Activated CD4-positive, alpha-beta T cell treated with anti-CD3 and anti-CD28 coated beads for 24 hours (primary cell): ENCODE results near the gene TJP2.
A peak's percentile ranks its signal among the peaks of the same experiment; 100 is the strongest.

ENCODE experiments used
- DNase-seq, 2 donors: peaks; one replicate each; pipeline ENCODE4 v3.0.0-alpha.2; 2020; ENCODE audit warnings: low read depth in 2 of 2

TJP2 gene

DNA sequence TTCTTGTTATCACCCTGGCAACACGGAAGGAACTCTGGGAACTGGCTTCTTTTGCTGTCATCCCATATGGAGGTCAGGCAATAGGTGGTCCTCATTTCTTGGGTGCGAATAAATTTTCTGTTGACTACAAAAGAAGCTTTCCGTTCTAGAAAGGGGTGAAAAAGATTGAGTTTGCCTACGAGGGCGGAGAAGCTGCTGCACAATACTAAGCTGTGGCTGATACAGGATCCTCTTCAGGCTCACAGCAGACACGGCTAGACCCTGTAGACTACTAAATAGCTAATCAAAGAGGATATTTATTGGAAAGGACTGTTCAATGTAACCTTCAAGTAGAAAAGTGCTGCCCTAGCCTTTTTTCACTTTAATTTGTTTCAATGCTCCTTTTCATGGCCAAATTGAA, 58.1 kb downstream of the TJP2 start:
- DNase-seq, result no peak

DNA sequence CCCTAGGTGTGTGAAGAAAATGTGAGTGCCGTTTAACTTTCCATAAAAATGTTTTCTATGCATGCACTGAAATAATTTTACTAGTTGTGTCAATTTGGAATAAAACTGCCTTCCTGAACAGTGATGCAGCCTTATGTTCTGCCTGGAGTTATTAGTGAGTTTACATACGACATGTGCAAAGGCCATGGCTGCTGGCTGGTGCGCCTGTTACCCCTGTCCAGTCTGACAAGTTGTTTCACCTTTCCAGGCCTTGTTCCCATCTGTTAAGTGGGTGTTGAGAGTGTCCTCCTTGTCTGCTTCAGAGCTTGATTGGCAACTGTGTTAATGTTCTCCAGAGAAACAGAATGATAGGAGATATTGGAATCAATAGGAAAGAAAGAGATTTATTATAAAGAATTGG, 60.6 kb downstream of the TJP2 start:
- no peak for DNase-seq

DNA sequence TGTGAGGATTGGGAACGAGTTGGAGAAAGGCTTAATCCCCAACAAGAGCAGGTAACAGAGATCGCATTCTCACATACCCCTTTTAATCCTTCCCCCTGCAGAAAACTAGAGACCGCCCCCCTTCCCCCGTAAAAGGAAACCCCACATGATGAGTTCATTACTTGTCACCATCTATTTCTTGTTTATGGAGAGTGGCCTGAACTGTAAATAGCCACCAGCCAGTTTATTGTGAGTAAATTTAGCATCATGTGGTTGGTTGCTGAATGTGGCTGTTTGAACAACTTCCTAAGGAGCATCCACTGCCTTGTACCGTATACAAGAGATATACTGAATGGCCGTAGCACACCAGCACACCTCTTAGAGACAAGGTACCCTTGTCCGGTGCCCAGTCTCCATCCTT, 62.1 kb downstream of the TJP2 start:
- no peak for DNase-seq

DNA sequence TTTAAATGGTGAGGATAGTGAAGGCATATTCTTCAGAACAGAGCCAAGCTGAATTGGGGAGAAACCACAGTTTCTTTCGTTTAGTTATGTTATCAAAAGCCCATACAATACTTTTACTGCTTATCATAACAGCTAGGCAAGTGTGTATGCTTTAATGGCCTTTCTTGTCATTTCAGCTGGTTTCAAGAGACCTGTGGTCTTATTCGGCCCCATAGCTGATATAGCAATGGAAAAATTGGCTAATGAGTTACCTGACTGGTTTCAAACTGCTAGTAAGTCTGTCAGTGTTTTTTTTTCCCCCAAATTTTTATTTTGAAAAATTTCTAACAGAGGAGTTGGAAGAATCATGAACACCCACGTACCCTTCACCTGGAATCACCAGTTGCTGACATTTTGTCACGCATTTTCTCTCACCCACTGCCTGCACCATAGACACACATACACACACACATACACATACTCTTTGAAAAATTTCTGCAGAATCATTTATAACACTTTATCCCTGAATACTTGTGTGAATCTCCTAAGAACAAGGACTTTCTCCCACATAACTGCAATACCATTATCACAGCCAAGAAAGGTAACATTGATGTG, 63.7 kb downstream of the TJP2 start:
- no peak for DNase-seq

DNA sequence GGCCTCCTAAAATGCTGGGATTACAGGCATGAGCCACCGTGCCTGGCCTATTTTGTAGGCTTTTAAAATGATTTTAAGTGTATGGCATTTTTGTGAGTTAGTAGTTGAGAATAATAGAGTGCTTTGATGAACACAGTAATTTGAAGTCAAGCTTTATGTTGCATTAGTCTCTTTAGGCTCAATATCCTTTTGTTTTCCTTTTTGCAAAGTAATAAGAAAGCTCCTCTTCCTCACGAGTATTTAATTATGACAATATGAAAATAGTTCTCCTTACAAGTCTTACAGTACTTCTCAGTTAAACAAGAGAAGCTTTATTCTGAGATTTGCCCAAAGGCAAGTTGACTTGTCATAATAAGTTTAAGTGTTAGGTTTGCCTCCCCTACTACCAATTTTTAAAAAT, 69.0 kb downstream of the TJP2 start:
- DNase-seq, result no peak

DNA sequence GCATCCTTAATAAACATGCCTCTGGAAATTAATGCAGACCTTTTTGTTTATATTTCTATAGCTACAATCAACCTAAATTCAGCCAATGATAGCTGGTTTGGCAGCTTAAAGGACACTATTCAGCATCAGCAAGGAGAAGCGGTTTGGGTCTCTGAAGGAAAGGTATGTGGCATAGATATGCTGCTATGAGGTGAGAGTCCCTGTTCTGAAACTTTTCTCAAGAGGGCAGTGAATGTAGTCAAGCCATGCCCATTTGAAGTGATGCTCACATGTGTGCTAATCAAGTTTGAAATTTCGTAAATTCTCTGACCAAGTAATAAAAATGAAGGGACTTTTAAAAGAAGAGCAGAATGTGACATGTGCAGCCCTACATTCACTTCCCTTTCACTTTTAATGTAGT, 72.6 kb downstream of the TJP2 start:
- DNase-seq, result no peak

DNA sequence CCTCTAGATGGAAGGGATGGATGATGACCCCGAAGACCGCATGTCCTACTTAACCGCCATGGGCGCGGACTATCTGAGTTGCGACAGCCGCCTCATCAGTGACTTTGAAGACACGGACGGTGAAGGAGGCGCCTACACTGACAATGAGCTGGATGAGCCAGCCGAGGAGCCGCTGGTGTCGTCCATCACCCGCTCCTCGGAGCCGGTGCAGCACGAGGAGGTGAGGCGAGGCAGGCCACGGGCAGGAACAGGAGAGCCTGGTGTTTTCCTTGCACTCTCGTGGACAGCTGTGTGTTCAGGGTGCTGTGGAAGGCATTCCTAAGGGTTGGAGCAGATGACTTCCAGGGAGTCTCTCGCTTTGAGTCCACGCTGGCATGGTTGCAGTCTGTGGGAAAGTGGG, 73.9 kb downstream of the TJP2 start:
- no peak for DNase-seq

DNA sequence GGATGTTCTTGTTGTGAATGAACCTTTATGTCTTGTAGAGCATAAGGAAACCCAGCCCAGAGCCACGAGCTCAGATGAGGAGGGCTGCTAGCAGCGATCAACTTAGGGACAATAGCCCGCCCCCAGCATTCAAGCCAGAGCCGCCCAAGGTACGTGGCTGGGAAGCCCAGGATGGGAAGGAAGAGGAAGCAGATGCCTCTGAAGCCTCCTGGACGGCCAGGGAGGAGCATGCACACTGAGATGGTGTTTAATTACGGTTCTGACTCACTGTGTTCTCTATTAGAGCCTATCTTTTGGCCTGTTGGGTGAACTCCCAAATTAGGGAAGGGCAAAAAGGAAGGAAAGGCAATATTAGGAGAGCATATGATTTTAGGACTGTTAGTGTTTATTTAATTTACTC, 75.3 kb downstream of the TJP2 start:
- no peak for DNase-seq

DNA sequence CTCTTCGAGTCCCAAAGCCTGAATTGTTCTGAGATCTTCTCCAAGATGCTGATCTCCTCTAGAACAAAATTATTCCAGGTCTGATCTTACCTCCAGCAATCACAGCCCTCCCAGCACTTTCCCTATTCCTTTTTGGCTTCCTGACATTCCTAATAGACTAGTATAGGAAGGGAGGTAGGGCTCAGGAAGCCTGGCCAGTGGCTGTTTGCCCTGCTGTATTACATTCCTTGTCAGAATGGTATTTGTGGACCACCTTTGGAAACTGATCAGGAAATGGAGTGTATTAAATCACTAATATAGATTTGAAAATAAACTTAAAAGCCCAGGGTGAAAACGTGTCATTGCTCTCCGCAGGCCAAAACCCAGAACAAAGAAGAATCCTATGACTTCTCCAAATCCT, 76.6 kb downstream of the TJP2 start:
- no peak for DNase-seq

DNA sequence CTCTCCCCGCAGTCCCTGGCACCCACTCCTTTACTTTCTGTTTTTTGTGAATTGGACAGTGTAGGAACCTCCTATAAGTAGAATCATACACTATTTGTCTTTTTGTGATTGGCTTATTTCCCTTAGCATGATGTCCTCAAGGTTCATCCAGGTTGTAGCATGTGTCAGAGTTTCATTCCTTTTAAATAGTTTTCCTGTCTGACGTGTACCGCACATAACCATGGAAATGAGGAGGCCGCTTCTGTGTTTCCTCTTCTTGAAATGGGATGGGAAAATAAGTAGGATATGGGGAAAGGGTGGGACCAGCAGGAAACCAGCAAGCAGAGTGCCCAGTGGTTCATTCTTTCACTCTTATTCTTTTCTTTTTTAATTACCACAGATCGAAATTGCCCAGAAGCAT, 78.4 kb downstream of the TJP2 start:
- DNase-seq, result no peak

DNA sequence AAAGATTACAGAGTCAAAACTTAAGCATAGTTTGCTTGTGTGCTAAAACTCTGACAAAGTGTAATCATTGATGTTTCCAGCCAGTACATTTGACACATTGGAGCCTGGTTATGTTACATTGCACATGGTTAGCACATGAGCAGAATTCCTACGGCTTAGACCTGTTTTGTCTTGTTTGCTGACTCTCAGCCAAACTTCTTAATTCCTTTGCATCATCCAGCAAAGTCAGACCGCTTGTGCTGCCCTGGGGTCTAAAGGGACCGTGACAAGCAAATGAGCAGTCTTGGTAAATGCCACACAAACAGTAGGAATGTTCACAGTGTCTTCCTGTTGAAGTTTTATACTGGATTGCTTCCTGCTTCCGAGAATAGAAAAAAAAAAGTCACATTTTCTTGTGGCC, 79.0 kb downstream of the TJP2 start:
- DNase-seq, result no peak

DNA sequence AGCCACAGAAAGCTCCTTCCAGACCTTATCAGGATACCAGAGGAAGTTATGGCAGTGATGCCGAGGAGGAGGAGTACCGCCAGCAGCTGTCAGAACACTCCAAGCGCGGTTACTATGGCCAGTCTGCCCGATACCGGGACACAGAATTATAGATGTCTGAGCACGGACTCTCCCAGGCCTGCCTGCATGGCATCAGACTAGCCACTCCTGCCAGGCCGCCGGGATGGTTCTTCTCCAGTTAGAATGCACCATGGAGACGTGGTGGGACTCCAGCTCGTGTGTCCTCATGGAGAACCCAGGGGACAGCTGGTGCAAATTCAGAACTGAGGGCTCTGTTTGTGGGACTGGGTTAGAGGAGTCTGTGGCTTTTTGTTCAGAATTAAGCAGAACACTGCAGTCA, 80.1 kb downstream of the TJP2 start:
- no peak for DNase-seq

DNA sequence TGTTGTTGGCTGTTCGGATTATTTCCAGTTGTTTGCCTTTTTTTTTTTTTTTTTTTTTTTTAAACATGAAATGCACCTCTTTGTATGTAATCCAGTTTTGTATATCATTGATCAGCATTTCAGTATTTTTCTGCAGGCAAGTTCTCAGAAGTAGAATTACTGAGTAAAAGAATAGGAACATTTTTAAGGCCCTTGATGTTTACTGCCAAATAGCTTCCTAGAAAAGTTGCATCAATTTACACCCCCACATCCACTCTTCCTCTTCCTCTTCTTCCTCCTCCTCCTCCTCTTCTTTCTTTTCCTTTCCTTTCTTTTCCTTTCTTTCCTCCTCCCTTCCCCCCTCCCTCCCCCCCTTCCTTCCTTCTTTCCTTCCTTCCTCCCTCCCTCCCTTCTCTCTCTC, 81.5 kb downstream of the TJP2 start:
- DNase-seq, result no peak

DNA sequence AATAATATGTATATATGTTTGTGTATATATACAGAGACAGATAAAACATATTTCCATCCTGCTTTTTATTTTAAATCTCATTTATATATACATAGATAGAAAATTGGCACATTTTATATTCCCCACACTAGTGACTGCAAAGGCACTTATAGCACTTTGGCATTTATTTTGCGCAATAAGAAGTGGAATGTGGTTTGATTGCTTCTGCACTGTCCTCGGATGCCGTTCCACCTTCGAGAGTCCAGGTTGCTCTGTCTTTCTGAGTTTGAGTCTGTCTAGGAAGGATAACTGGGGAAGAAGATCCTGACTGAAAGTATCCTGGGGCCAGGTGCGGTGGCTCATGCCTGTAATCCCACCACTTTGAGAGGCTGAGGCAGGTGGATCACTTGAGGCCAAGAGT, 84.5 kb downstream of the TJP2 start:
- DNase-seq, result no peak

DNA sequence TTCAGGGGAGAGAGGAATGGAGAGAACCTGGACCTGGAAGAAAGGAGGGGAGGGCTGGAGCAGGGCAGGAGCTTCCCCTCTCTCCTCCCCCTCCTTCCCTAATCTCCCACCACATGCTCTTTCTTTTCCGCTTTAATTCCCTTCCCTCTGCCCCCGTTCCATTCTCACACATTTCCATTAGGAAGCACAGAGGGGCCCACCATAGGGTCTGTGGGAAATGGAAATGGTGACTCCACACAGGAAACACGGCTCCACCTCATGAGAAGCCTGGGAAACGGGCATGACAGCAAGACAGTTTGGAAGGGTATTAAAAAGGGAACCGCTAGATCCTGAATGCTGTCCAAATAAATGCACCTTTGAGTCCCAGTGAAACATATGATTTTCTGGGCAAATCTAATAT, 86.1 kb downstream of the TJP2 start:
- DNase-seq, result no peak

DNA sequence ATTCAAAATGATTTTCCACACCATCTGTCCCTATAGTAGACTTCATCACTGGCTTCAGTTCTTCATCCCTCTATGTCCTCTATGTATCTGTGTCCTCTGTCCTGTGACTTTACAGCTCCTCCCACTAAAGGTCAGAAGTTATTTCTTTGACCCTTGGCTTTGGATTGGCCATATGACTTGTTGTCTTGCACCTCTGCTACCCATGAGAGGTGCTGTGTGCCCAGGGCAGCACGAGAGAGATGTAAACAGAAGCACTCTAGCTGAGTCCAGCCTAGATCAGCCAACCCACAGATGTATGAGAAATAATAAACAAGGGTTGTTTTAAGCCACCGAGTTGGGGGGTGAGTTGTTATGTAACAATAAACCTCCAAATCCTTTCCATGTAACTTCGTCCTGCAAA, 87.6 kb downstream of the TJP2 start:
- DNase-seq, result no peak

DNA sequence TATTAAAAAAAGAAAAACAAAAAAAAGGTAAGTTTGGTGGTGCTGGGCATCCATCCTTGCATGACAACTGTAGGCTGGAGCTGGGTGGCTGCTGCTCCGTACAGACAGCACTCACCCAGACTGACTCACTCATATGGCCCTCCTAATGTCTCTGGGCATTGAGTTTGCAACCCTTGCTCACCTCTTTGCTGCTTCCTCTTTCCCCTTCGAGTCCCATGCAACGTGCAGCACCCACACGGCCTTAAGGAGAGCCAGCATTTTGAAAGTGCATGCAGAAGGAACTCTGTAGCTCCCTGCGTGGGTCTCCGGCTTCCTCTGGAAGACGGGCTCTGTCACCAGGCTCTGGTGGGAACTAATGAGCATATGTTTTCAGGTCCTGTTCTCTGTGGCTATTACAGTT, 90.4 kb downstream of the TJP2 start:
- no peak for DNase-seq

DNA sequence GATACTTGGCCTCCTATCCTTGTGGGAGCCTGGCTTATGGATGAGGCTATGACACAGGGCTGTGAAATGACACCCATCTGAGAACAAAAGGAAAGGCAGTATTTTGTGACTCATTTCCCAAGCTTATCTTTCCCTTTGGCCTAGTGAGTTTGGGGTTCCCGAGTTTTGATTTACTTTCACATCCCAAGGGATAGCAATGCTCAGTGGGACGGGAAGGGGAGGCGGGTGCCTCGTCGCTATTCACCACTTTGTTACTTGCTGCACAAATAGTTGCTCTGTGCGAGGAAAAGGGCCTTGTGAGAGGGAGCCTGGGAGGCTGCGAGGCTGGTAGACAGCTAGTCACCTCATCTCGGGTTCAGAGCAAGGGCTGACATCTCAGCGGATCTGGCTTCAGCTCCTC, 91.8 kb downstream of the TJP2 start:
- DNase-seq, result no peak

DNA sequence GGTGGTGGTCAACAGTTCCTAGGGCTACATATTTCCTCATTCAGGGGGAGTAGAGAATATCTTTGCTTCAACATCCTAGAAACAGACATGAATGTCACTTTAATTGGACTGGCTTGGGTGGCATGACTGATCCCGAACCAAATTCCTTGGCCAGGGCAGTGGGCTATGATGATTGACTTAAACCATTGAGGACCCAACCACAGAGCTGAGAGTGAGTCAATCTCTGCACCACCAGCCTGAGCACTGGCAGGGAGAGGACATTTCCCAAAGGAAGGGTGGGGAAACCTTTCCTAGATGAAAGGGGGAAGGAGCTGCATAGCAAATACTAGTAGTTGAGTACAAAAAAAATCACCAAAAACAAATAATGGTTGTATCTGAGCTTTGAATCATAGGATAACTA, 98.1 kb downstream of the TJP2 start:
- DNase-seq, result no peak

DNA sequence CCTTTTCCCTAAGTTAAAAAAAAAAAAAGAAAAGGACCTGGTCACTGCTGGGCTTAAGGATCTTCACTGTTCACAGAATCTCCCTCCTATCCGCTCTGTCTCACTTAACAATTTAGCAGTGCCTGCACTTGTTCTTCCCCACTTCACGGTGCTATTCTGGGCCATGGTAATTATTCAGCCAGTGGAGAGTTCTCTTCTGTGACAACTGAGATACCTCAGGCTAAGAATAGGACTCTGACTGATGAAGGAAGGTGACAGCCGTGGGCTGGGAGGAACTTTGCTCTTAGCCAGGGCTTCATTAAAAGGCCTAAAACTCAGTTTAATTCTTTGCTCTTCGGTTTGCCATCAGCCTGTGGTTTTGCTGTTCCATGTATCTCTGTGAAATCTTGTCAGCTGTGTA, 99.1 kb downstream of the TJP2 start:
- DNase-seq, result no peak

DNA sequence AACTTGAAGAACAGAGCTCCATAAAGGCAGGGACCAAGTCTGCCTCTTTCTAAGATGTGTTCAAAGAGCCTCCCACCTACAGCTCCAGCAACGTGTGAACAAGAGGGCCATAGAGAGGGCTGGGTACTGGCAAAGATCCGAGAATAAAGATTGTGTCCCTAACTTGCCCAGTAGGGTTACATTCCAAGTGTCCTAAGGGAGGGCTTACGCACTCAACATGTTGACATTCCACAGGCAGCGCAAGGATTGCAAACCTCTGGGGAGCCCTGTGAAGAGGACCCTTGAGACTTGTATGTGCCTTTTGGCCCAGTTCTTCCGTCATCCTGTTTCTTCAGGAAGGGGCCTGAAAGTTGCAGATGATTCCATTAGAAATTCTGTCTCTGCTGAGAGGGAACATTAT, 102.7 kb downstream of the TJP2 start:
- no peak for DNase-seq

DNA sequence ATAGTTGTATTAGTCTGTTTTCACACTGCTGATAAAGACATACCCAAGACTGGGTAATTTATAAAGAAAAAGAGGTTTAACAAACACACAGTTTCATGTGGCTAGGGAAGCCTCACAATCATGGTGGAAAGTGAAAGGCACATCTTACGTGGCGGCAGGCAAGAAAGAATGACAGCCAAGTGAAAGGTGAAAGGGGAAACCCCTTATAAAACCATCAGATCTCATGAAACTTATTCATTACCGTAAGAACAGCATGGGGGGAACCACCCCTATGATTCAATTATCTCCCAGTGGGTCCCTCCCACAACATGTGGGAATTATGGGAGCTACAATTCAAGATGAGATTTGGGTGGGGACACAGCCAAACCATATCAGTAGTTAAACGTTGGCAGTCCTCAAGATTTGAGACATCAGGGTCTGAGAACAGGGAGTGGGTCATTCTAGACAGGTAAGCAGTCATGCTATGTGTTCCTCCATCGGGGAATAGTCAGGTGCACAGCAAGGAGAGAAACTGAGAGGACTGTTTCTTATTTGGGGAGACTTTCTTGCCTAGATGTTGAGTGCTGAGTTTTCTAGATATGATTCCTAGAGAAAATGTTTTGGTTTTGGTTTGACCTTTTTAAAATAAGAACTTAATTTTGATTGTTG, 105.1 kb downstream of the TJP2 start:
- DNase-seq, result peak; percentile 6 to 11

DNA sequence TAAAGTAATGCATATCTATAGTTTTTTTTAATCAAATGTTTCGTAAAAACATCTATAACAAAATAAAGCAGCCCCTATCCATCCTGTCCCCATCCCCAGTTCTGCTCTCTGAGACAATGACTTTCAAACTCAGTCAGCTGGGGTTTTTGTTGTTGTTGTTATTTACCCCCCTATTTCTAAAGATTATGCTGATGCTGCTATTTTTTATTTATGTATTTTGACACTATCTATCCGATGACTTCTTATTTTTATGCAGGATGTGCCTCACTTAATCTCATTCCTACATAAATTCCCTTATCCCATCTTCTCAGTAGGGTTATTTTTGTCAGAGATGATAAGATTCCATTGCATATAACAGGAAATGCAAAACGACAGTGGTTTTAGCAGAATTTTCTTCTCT, 105.7 kb downstream of the TJP2 start:
- DNase-seq, result no peak

DNA sequence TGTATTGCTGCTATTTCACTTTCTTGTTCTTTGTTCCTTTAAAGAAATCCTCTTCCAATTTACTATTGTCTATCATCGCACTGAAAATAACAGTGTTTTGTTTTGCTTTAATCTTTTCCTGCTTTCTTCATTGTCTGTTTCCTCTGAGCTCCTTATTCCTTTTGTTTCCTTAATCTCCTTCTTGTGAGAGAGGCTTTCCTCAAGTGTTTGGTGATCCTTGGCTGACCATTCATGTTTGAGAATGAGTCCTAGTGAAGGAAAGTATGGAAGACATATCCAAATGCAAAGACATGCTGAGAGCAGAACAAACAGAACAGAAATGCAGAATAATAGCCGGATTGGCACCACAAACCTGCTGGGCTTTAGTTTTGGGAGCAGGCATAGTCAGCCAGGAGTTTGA, 108.9 kb downstream of the TJP2 start:
- no peak for DNase-seq
